Vagina (tissue), 2 donors: ENCODE data around the gene FNDC7.

Experiments used
- CTCF ChIP-seq, 3 experiments: fragments of 450-650 bp in 2 of 3; fragments of 200-600 bp in 1 of 3; sonication (generic) in 1 of 3; IDR thresholded peaks; one replicate each; pipeline ENCODE4 v1.5.1; 2017 to 2019; ENCODE audit warnings: antibody characterized with exemption in 3 of 3, mild to moderate bottlenecking in 2 of 3, moderate library complexity in 2 of 3
- POLR2A ChIP-seq, 2 donors: fragments of 450-650 bp; IDR thresholded peaks; one replicate each; pipeline ENCODE4 v1.6.1; 2017; ENCODE audit warnings: antibody characterized with exemption in 2 of 2, mild to moderate bottlenecking in 2 of 2, moderate library complexity in 2 of 2

- no peak for TF ChIP-seq CTCF (IDR thresholded peaks at IDR 0.05)
- TF ChIP-seq POLR2A (IDR thresholded peaks at IDR 0.05), result no peak
These were observed 9.6 kb downstream of the FNDC7 start for GRCh38 chr1:108722292-108722691.
